Ramos (cell line): Measurements from ENCODE around the gene VPS13A.
"Not testable (repeated sequence)": the region's sequence is repeated elsewhere in the genome, so short reads cannot be mapped to it uniquely, and the experiment has no call there.

Experiments
- in situ Hi-C: fragments of 300-500 bp; cut with MboI; formaldehyde crosslinking; loops from one replicate; pipeline ENCODE4 v1.14.3; 2022; ENCODE audit warnings: low sequenced_read_pairs; ENCODE audit not compliant: unreplicated experiment

VPS13A gene

GRCh38 chr9:77408521-77408920, 231.2 kb downstream of the VPS13A start:
- in situ Hi-C loops, result not testable (repeated sequence)

GRCh38 chr9:77417566-77417965, 240.2 kb downstream of the VPS13A start:
- in situ Hi-C loops, result no loop called here

- in situ Hi-C loops, result no loop called here
Measured at GRCh38 chr9:77418226-77418625, 240.9 kb downstream of the VPS13A start.

GRCh38 chr9:77420641-77421040, 243.3 kb downstream of the VPS13A start:
- in situ Hi-C loops, result no loop called here

- in situ Hi-C loops, result no loop called here
Measured at GRCh38 chr9:77421506-77422265, 244.4 kb downstream of the VPS13A start.

DNA sequence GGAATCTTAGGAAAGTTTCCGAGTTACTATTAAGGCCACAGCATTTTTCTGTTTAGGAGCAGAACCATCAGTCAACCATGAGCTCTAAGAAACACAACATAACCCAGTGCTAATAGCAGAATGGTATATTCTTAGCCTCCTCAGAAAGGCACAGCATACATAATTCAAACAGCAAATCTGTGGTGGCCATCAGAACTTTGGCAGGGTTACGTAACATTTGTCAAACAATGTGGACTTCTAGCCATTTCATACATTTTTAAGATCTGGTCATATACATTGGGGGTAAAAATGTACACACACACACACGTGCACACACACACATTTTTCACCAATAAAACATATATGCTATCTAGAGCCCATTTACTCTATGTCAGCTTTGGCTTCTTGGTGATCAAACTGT, 245.6 kb downstream of the VPS13A start:
- in situ Hi-C loops, result no loop called here

- in situ Hi-C loops, result no loop called here
Measured at GRCh38 chr9:77423841-77424240, 246.5 kb downstream of the VPS13A start.

GRCh38 chr9:77424993-77425392, 247.7 kb downstream of the VPS13A start:
- in situ Hi-C loops, result no loop called here

DNA sequence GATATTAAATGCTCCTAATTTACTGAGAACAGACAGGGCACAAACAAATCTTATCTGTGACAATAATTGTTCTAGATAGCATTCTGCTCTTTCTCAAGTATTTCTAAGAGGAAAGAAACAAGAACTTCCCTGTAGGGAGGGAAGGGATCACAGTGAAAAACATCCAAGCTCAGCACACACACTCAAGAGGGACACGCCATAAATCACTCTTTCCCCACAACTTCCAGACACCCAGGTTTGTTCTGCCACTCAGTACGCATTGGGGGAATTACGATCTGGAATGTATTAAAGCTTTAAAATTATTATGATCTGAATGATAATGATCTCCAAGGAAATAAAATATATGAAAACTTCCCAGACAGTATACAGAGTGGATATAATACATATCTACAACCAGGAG, 249.4 kb downstream of the VPS13A start:
- in situ Hi-C loops, result no loop called here

- in situ Hi-C loops, result no loop called here
Measured at GRCh38 chr9:77427256-77427927, 250.1 kb downstream of the VPS13A start.

DNA sequence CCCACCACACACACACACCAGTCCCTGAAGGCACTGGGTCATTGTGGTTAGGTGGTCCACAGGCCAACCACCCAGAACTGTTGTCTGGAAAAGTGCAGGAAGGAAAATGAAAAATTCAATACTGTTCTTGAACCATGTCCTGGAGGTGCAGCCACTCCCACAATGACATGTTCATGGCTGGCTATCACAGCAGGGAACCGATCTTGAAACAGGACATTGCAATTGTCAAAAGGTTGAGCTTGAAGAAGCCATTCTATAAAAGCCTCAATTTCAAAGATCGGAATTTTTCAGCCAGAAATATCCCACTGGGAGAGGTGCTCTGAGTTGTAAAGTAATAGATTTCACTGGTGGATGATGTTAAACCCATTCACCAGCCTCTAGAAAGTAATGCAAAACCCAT, 252.6 kb downstream of the VPS13A start:
- in situ Hi-C loops, result no loop called here

DNA sequence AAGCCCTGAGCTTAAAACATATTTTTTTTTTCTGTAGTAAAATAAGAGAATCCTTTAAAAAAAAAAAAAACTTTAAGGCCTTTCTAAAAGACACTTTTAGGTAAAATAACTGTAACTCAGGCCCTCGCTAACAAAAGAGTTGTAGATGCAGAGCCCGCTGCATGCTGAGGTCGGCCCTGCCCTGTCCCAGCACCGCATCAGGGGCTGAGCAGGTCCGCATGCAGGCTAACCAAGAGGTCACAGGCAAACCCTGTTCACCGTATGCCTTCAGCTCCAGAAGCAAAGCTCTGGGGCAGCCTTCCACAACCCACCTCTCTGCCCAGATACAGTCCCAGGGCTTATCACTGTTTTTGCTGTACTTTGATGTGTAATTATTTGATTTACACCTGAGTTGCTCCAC, 254.7 kb downstream of the VPS13A start:
- in situ Hi-C loops, result no loop called here

GRCh38 chr9:77433675-77434445, 256.5 kb downstream of the VPS13A start:
- in situ Hi-C loops, result no loop called here

DNA sequence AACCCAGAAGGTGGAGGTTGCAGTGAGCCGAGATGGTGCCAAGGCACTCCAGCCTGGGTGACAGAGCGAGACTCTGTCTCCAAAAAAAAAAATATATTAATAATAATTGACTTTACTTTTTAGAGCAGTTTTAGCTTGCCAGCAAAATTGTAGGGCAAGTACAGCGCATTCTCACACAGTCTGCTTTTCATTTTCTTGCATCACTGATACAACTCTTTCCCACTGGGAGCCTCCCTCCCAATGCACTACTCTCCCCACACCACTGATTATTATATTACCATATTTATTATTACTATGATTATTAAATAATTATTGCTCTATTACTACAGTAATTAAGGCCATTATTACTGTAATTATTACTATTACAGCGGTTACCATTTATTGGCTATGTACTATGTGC, 257.9 kb downstream of the VPS13A start:
- in situ Hi-C loops, result no loop called here

- in situ Hi-C loops, result no loop called here
Measured at GRCh38 chr9:77435688-77436087, 258.4 kb downstream of the VPS13A start.

- in situ Hi-C loops, result no loop called here
Measured at GRCh38 chr9:77438653-77439052, 261.3 kb downstream of the VPS13A start.

DNA sequence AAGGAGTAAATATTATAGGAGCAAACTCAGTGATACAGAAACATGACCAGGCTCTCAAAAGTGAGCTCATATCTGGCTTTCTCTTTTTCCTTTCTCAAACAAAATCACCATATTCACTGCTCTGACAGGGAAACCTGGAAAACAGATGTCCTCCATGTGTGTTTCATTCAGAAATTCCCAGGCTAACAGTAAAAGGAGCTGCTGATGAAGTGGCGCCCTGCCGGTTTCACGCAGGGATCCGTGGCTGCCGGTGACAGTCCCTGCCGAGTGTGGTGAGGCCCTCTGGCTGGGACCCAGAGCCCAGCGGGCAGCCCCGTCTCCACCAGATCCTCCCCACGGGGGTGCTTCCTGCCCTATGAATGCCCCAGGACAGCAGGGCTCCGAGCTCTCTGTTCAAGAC, 262.7 kb downstream of the VPS13A start:
- in situ Hi-C loops, result no loop called here

DNA sequence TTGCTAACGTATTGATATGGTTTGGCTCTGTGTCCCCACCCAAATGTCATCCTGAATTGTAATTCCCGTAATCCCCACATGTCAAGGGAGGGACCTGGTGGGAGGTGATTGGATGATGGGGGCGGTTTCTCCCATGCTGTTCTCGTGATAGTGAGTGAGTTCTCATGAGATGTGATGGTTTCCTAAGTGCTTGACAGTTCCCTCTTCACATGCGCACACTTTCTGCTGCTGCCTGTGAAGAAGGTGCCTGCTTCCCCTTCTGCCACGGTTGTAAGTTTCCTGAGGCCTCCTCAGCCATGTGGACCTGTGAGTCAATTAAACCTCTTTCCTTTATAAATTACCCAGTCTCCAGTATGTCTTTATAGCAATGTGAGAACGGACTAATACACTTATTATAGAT, 263.8 kb downstream of the VPS13A start:
- in situ Hi-C loops, result not testable (repeated sequence)

GRCh38 chr9:77442436-77442835, 265.1 kb downstream of the VPS13A start:
- in situ Hi-C loops, result no loop called here

DNA sequence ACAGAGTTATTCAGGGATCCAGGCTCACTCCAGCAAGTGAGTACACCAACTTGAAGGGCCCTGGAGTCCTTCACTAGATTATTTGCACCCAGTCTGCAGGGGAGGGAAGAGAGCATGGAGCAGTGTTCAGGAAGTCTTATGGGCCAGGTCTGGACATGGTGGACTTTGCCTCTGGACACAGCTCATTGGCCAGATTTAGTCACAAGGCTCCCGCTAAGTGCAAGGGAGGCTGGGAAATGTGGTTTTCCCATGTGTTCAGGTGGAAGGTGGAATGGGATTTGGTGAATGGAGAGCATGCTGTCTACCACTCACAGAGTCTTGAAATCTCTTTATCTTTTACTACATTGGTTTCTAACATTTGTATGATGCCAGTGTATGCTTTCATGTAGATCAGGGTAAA, 270.3 kb downstream of the VPS13A start:
- in situ Hi-C loops, result no loop called here
